Colon (tissue), 2 donors: ENCODE measurements around the gene ITGB4.
"Not testable (repeated sequence)": the region's sequence is repeated elsewhere in the genome, so short reads cannot be mapped to it uniquely, and the experiment has no call there.

Experiments
- FAIRE-seq: peaks from 2 replicates; lab custom pipeline; 2012; peaks lifted over from hg19 to GRCh38; lab: Jason Lieb, UNC
- donor health status: control.
- donor health status: control.

Gene ITGB4

GRCh38 chr17:75753514-75754377, 32.5 kb downstream of the ITGB4 start:
- no peak for FAIRE-seq

GRCh38 chr17:75754378-75755204, 33.3 kb downstream of the ITGB4 start:
- no peak for FAIRE-seq

GRCh38 chr17:75755205-75755901, 34.1 kb downstream of the ITGB4 start:
- FAIRE-seq: no peak

- no peak for FAIRE-seq
Observed at GRCh38 chr17:75755990-75756389, 34.7 kb downstream of the ITGB4 start.

GRCh38 chr17:75756451-75757085, 35.3 kb downstream of the ITGB4 start:
- FAIRE-seq: no peak

- FAIRE-seq: no peak
Observed at GRCh38 chr17:75757086-75757681, 35.9 kb downstream of the ITGB4 start.

- no peak for FAIRE-seq
Observed at GRCh38 chr17:75758131-75758905, 37.1 kb downstream of the ITGB4 start.

- FAIRE-seq: no peak
Observed at GRCh38 chr17:75759457-75759856, 38.2 kb downstream of the ITGB4 start.

- not testable (repeated sequence) for FAIRE-seq
Observed at GRCh38 chr17:75759978-75760640, 38.9 kb downstream of the ITGB4 start.

- no peak for FAIRE-seq
Observed at GRCh38 chr17:75762513-75763268, 41.4 kb downstream of the ITGB4 start.

- FAIRE-seq: no peak
Observed at GRCh38 chr17:75763269-75763607, 42.0 kb downstream of the ITGB4 start.

GRCh38 chr17:75763613-75764416, 42.6 kb downstream of the ITGB4 start:
- no peak for FAIRE-seq

- no peak for FAIRE-seq
Observed at GRCh38 chr17:75764417-75764710, 43.1 kb downstream of the ITGB4 start.

- FAIRE-seq: no peak
Observed at GRCh38 chr17:75764711-75765421, 43.6 kb downstream of the ITGB4 start, which contains the start of gene GALK1. Gene GALK1, minus strand, starts transcription at chr17:75765192. Its CDS starts 56 bp downstream, at chr17:75765136.

- no peak for FAIRE-seq
Observed at GRCh38 chr17:75765981-75766380, 44.7 kb downstream of the ITGB4 start.

GRCh38 chr17:75767881-75768280, 46.6 kb downstream of the ITGB4 start:
- no peak for FAIRE-seq

GRCh38 chr17:75769536-75769935, 48.3 kb downstream of the ITGB4 start:
- no peak for FAIRE-seq
